Adrenal gland (tissue), 12 donors: Measurements from ENCODE around the gene ITGA7. TPM values are rescaled to one million over a fixed set of nuclear protein-coding genes. Genes with fewer than 3 reads are reported as not detected.

Experiments
- DNase-seq, 7 donors: peaks; one replicate each; pipeline ENCODE4 v3.0.0-alpha.2; 2019 to 2020
- H3K27ac ChIP-seq, 5 donors: fragments of 200-600 bp; sonication (generic) in 4 of 5; 1 replicate in 3 of 5; 2 replicates in 2 of 5; pipeline versions ENCODE4 v1.5.1 to v1.8.0; 2016 to 2020; ENCODE audit warnings: mild to moderate bottlenecking in 1 of 5
- H3K27me3 ChIP-seq: fragments of 200-600 bp; 2 replicates; pipeline ENCODE4 v1.8.0; 2021
- H3K36me3 ChIP-seq, 2 donors: fragments of 200-600 bp; replicated peaks in 1 of 2; 1 replicate in 1 of 2; 2 replicates in 1 of 2; pipeline versions ENCODE4 v1.5.1 to v1.8.0; 2018 to 2022
- H3K4me1 ChIP-seq, 2 donors: fragments of 200-600 bp; replicated peaks in 1 of 2; 1 replicate in 1 of 2; 2 replicates in 1 of 2; pipeline versions ENCODE4 v1.5.1 to v1.8.0; 2018 to 2021
- H3K4me3 ChIP-seq, 4 donors: fragments of 200-600 bp; sonication (generic) in 3 of 4; one replicate each; pipeline ENCODE4 v1.5.1; 2016 to 2018
- H3K9me3 ChIP-seq, 3 donors: fragments of 200-600 bp; sonication (generic) in 1 of 3; replicated peaks in 1 of 3; 1 replicate in 2 of 3; 2 replicates in 1 of 3; pipeline versions ENCODE4 v1.5.1 to v1.8.0; 2016 to 2021
- POLR2A ChIP-seq, 2 donors: fragments of 450-650 bp; IDR thresholded peaks; one replicate each; pipeline ENCODE4 v1.6.1; 2017; ENCODE audit warnings: antibody characterized with exemption in 2 of 2, mild to moderate bottlenecking in 2 of 2, moderate library complexity in 1 of 2
- WGBS, 4 donors: extraction: QIAGEN DNeasy Blood & Tissue Kit in 2 of 4; methylation state at CpG; one replicate each; pipeline versions ENCODE4 v1.1.5 to v1.1.7; 2013 to 2017; 5-methylcytosine and 5-hydroxymethylcytosine counted together
- intact Hi-C, 2 donors: fragments of 100-400 bp; cut with DNase I; formaldehyde crosslinking; loops; one replicate each; pipeline versions ENCODE4 v1.14.1 to v1.15.0; 2022 to 2023
- polyA plus RNA-seq, 3 donors: library from polyadenylated mRNA; stranded (reverse); fragments of 200-250 nt in 2 of 3; fragments of 350-450 nt in 1 of 3; fragmentation: Illumina TruSeq in 1 of 3; extraction: RNeasy Lipid Tissue Mini Kit (QIAGEN cat#74804) in 1 of 3; gene quantifications; one replicate each; pipeline ENCODE4 v1.2.3, GENCODE V29; 2013 to 2014
- small RNA-seq, 2 donors: library from RNA; depleted of rRNA; stranded (forward); fragments of <200 nt; gene quantifications; one replicate each; pipeline ENCODE3, GENCODE V24; 2016
- total RNA-seq, 9 donors: library from RNA; depleted of rRNA in 4 of 9; stranded (reverse); fragments of >200 nt in 4 of 9; fragments of 120-200 nt in 1 of 9; fragmentation: NEBNext Ultra II Directional in 1 of 9; extraction: Animal tissue kit (Norgen Biotek cat#: 25700) in 1 of 9; gene quantifications; one replicate each; pipeline versions ENCODE4 v1.1.0 to v1.2.4, GENCODE V29; 2013 to 2023
- TF ChIP-seq, protein P1 (sequence below), 6 experiments: fragments of 450-650 bp in 4 of 6; fragments of 200-600 bp in 2 of 6; sonication (generic) in 1 of 6; IDR thresholded peaks; 1 replicate in 5 of 6; 2 replicates in 1 of 6; pipeline versions ENCODE4 v1.5.1 to v1.8.0; 2016 to 2021; ENCODE audit warnings: antibody characterized with exemption in 6 of 6, mild to moderate bottlenecking in 2 of 6, moderate library complexity in 1 of 6
- donor health status: healthy with polysubstance abuse.
- donor health status: Bipolar disorder and iron deficiency.
- donor health status: DM: yes; HTN: yes; CAD: no.
- donor health status: DM: no; HTN: no; CAD: no.
- donor health status: DM: no; HTN: no; CAD: no.
- donor health status: DM: yes; HTN: yes; CAD: no.

ITGA7 gene
- total and polyA plus RNA-seq, 12 donors: 5.7 to 77.1 (median 15.7) TPM

DNA sequence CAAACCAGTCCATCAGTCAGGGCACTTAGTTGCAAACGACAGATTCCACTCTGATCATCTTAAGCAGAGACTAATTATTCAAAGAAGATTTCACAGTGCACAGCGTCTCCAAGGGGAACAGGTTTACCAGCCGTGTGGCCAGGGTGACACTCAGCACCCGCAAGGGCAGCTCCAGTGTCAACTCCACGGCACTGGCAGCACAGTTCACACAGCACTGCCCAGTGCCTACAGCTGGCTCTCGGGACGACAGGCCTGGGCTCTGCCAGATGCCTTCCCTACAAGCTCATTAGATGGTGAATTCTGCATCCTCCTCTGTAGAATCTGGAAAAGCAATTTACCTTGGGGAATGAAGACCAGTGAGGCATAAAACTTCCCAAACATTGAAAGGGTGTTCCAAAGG lies 66.1 kb downstream of the ITGA7 start:
- H3K27ac ChIP-seq: peak overlapping the region in 1 of 5 donors; percentile 47
- no peak for DNase-seq
- intact Hi-C loops: no loop called here
- H3K36me3 ChIP-seq: no peaks in the 10 kb centered on the region
- H3K4me3 ChIP-seq: no peak overlapping the region
- WGBS, 4 donors: 73 to 86% (median 78%) methylated on average over 3 to 7 of the region's 7 CpGs
- H3K27me3 ChIP-seq: no peaks in the 10 kb centered on the region
- no peaks in the 10 kb centered on the region for H3K9me3 ChIP-seq
- TF ChIP-seq, protein P1, sequence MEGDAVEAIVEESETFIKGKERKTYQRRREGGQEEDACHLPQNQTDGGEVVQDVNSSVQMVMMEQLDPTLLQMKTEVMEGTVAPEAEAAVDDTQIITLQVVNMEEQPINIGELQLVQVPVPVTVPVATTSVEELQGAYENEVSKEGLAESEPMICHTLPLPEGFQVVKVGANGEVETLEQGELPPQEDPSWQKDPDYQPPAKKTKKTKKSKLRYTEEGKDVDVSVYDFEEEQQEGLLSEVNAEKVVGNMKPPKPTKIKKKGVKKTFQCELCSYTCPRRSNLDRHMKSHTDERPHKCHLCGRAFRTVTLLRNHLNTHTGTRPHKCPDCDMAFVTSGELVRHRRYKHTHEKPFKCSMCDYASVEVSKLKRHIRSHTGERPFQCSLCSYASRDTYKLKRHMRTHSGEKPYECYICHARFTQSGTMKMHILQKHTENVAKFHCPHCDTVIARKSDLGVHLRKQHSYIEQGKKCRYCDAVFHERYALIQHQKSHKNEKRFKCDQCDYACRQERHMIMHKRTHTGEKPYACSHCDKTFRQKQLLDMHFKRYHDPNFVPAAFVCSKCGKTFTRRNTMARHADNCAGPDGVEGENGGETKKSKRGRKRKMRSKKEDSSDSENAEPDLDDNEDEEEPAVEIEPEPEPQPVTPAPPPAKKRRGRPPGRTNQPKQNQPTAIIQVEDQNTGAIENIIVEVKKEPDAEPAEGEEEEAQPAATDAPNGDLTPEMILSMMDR (IDR thresholded peaks at IDR 0.05): no peak
- TF ChIP-seq POLR2A (IDR thresholded peaks at IDR 0.05): no peak
- H3K4me1 ChIP-seq: peaks cover 0 to 9% of the 10 kb centered on the region in 2 donors

- Histone ChIP-seq H3K9me3 (no peaks in the 10 kb centered on the region), H3K27me3 (no peaks in the 10 kb centered on the region), H3K27ac (no peak overlapping the region), H3K4me1 (no peaks in the 10 kb centered on the region), H3K4me3 (no peak overlapping the region), H3K36me3 (no peaks in the 10 kb centered on the region)
- 78 to 94% (median 91%) methylated on average over 15 of the region's 15 CpGs for WGBS, 4 donors
- no peak for DNase-seq
- TF ChIP-seq, protein P1 (IDR thresholded peaks at IDR 0.05): no peak
- TF ChIP-seq POLR2A (IDR thresholded peaks at IDR 0.05): no peak
- intact Hi-C loops: no loop called here
Observed at GRCh38 chr12:55637467-55637866, 70.2 kb downstream of the ITGA7 start.

DNA sequence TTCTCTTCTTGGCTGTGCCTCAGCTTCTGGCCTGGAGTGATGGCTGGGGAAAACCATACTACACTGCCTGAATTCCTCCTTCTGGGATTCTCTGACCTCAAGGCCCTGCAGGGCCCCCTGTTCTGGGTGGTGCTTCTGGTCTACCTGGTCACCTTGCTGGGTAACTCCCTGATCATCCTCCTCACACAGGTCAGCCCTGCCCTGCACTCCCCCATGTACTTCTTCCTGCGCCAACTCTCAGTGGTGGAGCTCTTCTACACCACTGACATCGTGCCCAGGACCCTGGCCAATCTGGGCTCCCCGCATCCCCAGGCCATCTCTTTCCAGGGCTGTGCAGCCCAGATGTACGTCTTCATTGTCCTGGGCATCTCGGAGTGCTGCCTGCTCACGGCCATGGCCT lies 70.9 kb downstream of the ITGA7 start, which contains the start of gene OR10P1:
Gene OR10P1 (plus strand): TSS at position 40 of the 400 bp plus-strand sequence. CDS start 0 bp downstream, at position 40.
- H3K36me3 ChIP-seq: no peaks in the 10 kb centered on the region
- H3K4me3 ChIP-seq: no peak within 1 kb of the TSS
- no peak within 1 kb of the TSS for H3K27ac ChIP-seq
- no peaks in the 10 kb centered on the region for H3K9me3 ChIP-seq
- no peak for DNase-seq
- no peaks in the 10 kb centered on the region for H3K27me3 ChIP-seq
- 75 to 89% (median 85%) methylated on average over 6 of the region's 6 CpGs for WGBS, 4 donors
- no peaks in the 10 kb centered on the region for H3K4me1 ChIP-seq
- TF ChIP-seq, protein P1 (IDR thresholded peaks at IDR 0.05): no peak
- TF ChIP-seq POLR2A (IDR thresholded peaks at IDR 0.05): no peak
- intact Hi-C loops: no loop called here

DNA sequence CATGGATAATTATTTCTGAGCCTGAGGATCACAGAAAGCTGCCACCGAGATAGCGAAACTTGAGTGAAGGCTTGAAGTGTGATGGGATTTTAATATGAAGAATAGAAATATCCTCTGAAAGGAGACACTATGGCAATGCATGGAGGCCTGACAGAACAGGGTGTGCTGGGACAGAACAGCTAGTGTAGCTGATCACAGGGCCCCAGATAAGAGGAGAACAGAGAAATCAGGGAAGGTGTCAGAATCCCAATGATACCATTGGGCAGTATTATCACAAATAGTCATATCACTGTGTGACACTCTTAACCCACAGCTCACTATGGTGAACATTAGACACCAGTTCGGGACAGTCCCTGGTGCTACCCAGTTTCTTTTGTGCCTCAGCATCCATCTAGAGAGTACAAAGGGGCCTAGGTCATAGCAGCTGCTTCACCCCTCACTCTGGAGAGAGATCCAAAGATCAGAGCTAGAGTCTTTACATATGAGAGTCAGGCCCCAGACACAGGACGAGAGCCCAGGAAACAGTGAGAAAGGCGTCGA lies 71.5 kb downstream of the ITGA7 start:
- no peak for TF ChIP-seq POLR2A (IDR thresholded peaks at IDR 0.05)
- TF ChIP-seq, protein P1 (IDR thresholded peaks at IDR 0.05): no peak
- no peaks in the 10 kb centered on the region for H3K36me3 ChIP-seq
- WGBS, 4 donors: 81 to 89% (median 84%) methylated on average over 6 of the region's 6 CpGs

More for the DNA sequence above, 71.5 kb downstream of the ITGA7 start:
- intact Hi-C loops: no loop called here
- H3K4me3 ChIP-seq: no peak overlapping the region
- DNase-seq: no peak
- no peaks in the 10 kb centered on the region for H3K9me3 ChIP-seq
- no peaks in the 10 kb centered on the region for H3K27me3 ChIP-seq
- no peak overlapping the region for H3K27ac ChIP-seq
- H3K4me1 ChIP-seq: no peaks in the 10 kb centered on the region

Small RNA genes lying within 50 kb of the gene (small RNA-seq; reads per million reads assigned to genes)
- gene AC009779.1 (0 reads per million in 2 donors), gene AC009779.5 (0 reads per million in 2 donors), gene RF00017 (0 reads per million in 2 donors)

Other genes with a start within 250 kb of the ITGA7 start
- gene OR6C70, start 237.8 kb downstream of the ITGA7 start, total RNA-seq: not detected
- not detected for gene OR6C70, start 237.8 kb downstream of the ITGA7 start, polyA plus RNA-seq
- gene OR6C68, start 215.5 kb downstream of the ITGA7 start, total RNA-seq: not detected
- gene OR6C68, start 215.5 kb downstream of the ITGA7 start, polyA plus RNA-seq: not detected
- gene OR6C4, start 158.3 kb downstream of the ITGA7 start, total RNA-seq: not detected
- gene OR6C4, start 158.3 kb downstream of the ITGA7 start, polyA plus RNA-seq: not detected
- not detected for gene OR2AP1, start 135.4 kb downstream of the ITGA7 start, total RNA-seq
- not detected for gene OR2AP1, start 135.4 kb downstream of the ITGA7 start, polyA plus RNA-seq
- not detected for gene OR10P1, start 71.0 kb downstream of the ITGA7 start, total RNA-seq
- gene OR10P1, start 71.0 kb downstream of the ITGA7 start, polyA plus RNA-seq: not detected
- 100 to 1,000 TPM; 180 to 304 (median 220) TPM for gene BLOC1S1, start 8.1 kb upstream of the ITGA7 start, total RNA-seq
- gene BLOC1S1, start 8.1 kb upstream of the ITGA7 start, polyA plus RNA-seq: 1,000 to 10,000 TPM in 1 of 3 donors, 100 to 1,000 TPM in 2; 188 to 1,005 (median 657) TPM
- 10 to 100 TPM in 1 of 9 donors, 1 to 10 TPM in 8; 1.9 to 25.7 (median 4.5) TPM for gene RDH5, start 12.5 kb upstream of the ITGA7 start, total RNA-seq
- gene RDH5, start 12.5 kb upstream of the ITGA7 start, polyA plus RNA-seq: 10 to 100 TPM in 2 of 3 donors, 1 to 10 TPM in 1; 2.7 to 41.4 (median 32.7) TPM
- gene CD63, start 21.1 kb upstream of the ITGA7 start, total RNA-seq: 1,000 to 10,000 TPM in 7 of 9 donors, 100 to 1,000 TPM in 2; 796 to 1,954 (median 1,283) TPM
- 1,000 to 10,000 TPM; 1,798 to 2,350 (median 1,843) TPM for gene CD63, start 21.1 kb upstream of the ITGA7 start, polyA plus RNA-seq
- gene GDF11, start 35.2 kb upstream of the ITGA7 start, total RNA-seq: 1 to 10 TPM; 3.3 to 8.3 (median 6.7) TPM
- 1 to 10 TPM; 2.4 to 4.1 (median 3.8) TPM for gene GDF11, start 35.2 kb upstream of the ITGA7 start, polyA plus RNA-seq
- 100 to 1,000 TPM in 1 of 9 donors, 10 to 100 TPM in 8; 23.2 to 148 (median 56.0) TPM for gene SARNP, start 109.8 kb upstream of the ITGA7 start, total RNA-seq
- gene SARNP, start 109.8 kb upstream of the ITGA7 start, polyA plus RNA-seq: 100 to 1,000 TPM; 113 to 131 (median 117) TPM
- gene ORMDL2, start 110.1 kb upstream of the ITGA7 start, total RNA-seq: 10 to 100 TPM; 11.7 to 74.7 (median 26.3) TPM
- 10 to 100 TPM; 45.4 to 97.7 (median 68.6) TPM for gene ORMDL2, start 110.1 kb upstream of the ITGA7 start, polyA plus RNA-seq
- gene DNAJC14, start 121.7 kb upstream of the ITGA7 start, total RNA-seq: 10 to 100 TPM; 26.3 to 50.0 (median 32.3) TPM
- gene DNAJC14, start 121.7 kb upstream of the ITGA7 start, polyA plus RNA-seq: 10 to 100 TPM in 2 of 3 donors, 1 to 10 TPM in 1; 9.9 to 31.2 (median 12.4) TPM
- 10 to 100 TPM in 3 of 9 donors, 1 to 10 TPM in 5, under 1 TPM in 1; 0.89 to 17.3 (median 7.0) TPM for gene MMP19, start 135.0 kb upstream of the ITGA7 start, total RNA-seq
- gene MMP19, start 135.0 kb upstream of the ITGA7 start, polyA plus RNA-seq: 10 to 100 TPM in 2 of 3 donors, 1 to 10 TPM in 1; 8.0 to 15.8 (median 15.3) TPM
- 10 to 100 TPM; 32.1 to 60.9 (median 37.8) TPM for gene PYM1, start 220.0 kb upstream of the ITGA7 start, total RNA-seq
- 10 to 100 TPM; 48.3 to 59.1 (median 49.0) TPM for gene PYM1, start 220.0 kb upstream of the ITGA7 start, polyA plus RNA-seq
- gene DGKA, start 223.3 kb upstream of the ITGA7 start, total RNA-seq: 100 to 1,000 TPM in 1 of 9 donors, 10 to 100 TPM in 8; 16.0 to 116 (median 31.9) TPM
- 10 to 100 TPM; 21.1 to 99.8 (median 66.2) TPM for gene DGKA, start 223.3 kb upstream of the ITGA7 start, polyA plus RNA-seq